Activated CD8-positive, alpha-beta memory T cell treated with anti-CD3 and anti-CD28 coated beads, Interleukin-2, amount 50 U/mL, for 24 hours (primary cell): ENCODE results near the gene LPXN.

Source experiments
- DNase-seq: peaks from one replicate; pipeline ENCODE4 v3.0.0-alpha.2; 2020; ENCODE audit errors: extremely low read depth

LPXN gene

DNA sequence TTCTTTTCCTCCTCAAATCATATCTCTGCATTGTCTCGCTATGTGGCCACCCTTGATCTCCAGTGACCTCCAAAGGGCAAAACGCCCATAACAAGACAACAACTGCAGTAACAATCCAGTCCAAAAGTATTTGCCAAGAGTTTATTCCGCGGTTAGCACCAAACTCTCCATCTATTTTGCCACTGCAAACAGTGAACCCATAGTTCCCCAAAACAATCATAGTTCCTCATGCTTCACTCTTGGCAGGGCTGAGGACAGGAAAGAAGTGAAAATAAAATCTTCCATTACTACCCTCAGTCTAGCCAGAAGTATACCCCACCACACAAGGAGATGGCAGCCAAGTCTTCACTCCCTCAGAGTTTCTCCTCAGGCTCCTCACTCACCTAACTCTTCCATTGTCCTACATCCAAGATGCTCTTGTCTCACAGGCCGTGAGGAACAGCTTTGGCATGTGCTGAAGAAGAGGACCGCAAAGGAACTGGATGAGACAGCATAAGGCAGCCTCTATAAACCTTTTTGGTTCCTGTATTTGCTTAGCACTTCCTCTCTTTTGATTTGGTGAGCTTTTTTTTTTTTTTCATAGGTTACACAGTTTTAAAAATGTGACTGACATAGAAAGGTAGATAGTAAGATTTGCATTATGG, at the start of gene LPXN:
Gene LPXN (minus strand): TSS at position 480 of the 644 bp plus-strand sequence. CDS start 84 bp downstream, at position 396.
- DNase-seq, result no peak

DNA sequence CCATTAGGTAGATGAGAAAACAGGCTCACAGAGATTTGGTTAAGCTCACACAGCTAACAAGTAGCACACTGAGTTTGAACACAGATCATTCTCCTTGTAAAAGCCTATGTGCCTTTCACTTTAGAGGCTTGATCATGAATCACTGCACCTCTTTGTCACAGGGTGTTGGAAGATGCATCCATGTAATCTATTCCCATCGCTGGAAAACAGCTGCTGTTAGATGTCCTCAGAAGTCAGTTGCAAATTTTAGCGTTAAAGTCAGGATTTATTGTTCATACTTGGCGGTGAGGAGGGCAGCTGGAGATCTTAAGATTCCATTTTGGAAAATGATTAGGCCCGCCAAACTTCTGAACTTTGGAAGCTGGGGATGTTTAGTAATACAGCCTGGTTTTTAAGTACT, 49.4 kb upstream of the LPXN start:
- no peak for DNase-seq

- no peak for DNase-seq
Measured at GRCh38 chr11:58622344-58622743, 46.7 kb upstream of the LPXN start, which contains the start of gene CNTF. TSS of gene CNTF (plus strand) at chr11:58622665. CDS start at chr11:58622753, 88 bp downstream.

GRCh38 chr11:58621586-58622262, 46.1 kb upstream of the LPXN start:
- no peak for DNase-seq

GRCh38 chr11:58617976-58618557, 42.4 kb upstream of the LPXN start:
- DNase-seq, result no peak

- no peak for DNase-seq
Measured at GRCh38 chr11:58616594-58616993, 40.9 kb upstream of the LPXN start.

- DNase-seq, result no peak
Measured at GRCh38 chr11:58615559-58615958, 39.9 kb upstream of the LPXN start.

DNA sequence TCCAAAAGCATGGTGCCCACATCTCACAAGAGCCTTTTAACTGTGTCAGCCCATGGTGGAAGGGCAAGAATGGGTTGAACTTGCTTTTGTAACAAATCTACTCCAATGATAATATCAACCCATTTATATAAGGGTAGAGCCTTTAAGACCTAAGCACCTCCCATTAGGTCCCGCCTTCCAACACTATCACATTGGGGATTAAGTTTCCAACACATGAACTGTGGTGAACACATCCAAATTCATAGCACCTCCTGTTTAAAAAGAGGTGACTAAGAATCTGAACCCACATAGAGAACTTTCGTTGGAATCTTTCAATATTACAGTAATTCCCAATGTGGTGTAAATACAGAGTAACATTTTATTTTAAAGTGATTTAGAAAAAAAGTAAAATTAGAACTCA, 37.6 kb upstream of the LPXN start:
- no peak for DNase-seq

DNA sequence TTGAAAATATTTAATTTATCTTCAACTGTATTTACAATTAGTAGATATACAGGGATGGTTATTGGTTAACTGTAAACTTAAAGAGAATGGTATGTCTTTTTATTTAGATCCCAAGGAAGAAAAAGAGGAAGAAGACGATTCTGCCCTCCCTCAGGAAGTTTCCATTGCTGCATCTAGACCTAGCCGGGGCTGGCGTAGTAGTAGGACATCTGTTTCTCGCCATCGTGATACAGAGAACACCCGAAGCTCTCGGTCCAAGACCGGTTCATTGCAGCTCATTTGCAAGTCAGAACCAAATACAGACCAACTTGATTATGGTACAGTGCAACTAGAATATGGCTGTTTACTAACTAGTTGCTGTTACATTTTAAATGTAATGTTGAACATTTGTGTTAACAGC, 34.1 kb upstream of the LPXN start:
- no peak for DNase-seq

DNA sequence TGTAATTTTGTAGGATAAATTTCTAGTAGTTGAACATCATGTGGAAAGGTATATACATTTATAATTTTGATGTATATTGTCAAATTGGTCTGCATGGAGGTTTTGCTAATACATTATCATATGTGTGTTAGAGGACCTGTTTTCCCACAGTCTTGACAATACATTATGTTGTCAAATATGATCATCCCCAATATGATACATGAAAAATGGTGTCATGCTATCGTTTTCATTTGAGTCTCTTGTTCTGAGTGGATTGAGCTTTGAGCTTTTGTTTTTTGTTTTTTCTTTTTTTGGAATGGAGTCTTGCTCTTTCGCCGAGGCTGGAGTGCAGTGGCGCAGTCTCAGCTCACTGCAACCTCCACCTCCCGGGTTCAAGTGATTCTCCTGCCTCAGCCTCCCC, 32.7 kb upstream of the LPXN start:
- no peak for DNase-seq

DNA sequence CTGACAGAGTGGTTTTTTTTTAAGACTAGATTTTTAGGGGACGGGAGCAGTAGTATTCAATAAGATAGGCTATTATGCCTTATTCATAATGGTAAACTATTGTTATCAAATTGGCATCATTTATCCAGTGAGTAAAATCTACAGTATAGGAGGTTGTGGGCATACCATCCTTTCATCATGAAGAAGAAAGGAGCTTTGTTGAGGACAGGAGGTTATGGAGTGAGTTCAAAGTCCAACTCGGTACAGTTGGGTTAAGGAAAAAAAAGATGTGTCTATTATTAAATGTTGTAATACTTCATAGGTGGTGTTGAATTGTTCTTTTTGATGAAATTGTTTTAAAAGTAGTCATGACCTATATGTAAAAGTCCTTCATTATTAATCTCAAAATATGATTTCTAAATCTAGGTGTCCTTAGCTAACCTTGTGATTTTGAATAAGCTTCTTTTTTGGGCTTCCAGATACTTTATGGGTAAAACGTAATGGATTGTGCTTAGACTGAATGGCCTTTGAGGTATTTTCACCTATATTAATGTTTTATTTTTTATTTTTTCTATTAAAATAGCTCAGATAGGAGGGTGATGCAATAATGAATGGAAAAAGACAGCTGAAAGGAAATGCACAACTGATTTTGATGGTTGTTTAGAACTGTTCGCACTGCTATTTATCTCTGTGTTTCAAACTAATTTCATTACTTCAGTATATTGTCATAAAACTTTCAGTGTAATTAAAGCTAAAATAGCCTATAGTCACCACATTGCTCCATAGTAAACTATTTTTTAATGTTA, 31.5 kb upstream of the LPXN start:
- DNase-seq, result no peak

GRCh38 chr11:58600510-58600909, 24.9 kb upstream of the LPXN start:
- no peak for DNase-seq

- DNase-seq, result no peak
Measured at GRCh38 chr11:58597486-58598144, 22.0 kb upstream of the LPXN start.

DNA sequence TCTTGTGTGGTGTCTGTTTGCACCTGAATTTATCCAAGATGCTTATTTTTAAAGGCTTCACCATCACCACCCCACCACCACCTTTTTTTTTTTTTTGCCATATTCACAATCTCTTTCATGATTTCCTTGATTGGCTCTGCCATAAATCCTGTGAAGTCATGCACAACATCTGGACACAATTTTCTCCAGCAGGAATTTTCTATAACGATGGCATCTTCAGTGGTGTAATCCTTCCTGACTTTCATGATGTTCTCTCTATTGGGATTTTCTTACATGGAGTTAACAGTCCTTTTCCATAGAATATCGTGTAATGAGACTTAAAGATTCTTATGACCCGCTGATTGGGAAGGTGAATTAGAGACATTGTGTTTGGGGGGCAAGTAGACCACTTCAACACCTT, 21.0 kb upstream of the LPXN start:
- no peak for DNase-seq

- no peak for DNase-seq
Measured at GRCh38 chr11:58594826-58595225, 19.2 kb upstream of the LPXN start.

GRCh38 chr11:58592760-58593472, 17.3 kb upstream of the LPXN start:
- no peak for DNase-seq

DNA sequence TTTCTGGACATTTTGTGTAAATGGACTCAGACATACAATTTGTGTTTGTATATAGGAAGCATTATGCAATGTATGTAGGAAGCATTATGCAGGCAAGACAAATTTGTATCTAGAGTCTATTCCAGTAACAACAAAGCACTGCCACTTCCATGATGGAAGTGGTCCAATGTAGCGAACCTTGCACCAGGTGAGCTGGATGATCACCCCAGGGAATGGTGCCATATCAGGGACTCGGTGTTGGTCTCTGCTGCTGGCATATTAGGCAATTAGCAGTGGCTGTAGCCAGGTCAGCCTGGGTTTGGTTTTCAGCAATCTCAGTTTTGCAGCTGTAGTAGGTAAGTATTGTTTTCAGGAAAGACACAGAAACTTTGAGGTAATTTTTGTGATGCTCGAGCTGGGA, 16.0 kb upstream of the LPXN start:
- DNase-seq, result no peak

GRCh38 chr11:58586998-58587397, 11.3 kb upstream of the LPXN start:
- DNase-seq, result no peak

- no peak for DNase-seq
Measured at GRCh38 chr11:58582437-58582836, 6.8 kb upstream of the LPXN start.

DNA sequence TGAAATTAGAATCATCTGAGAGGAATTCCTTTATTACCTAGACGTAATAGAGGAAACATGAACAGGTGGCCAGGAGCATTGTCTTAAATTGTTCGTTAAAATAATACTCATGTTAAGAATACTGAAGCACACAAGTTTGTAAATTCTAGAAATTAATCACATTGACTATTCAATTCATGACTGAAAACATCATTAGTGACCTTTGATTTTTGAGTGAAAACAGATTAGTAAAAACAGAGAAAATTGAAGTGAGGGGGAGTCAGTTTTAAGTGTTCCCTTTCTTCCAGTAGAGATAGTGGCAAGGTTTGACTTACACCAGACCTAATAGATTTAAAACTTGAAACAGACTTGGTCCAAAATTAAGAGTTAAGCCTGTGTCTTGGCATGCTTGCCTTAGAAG, 4.7 kb upstream of the LPXN start:
- no peak for DNase-seq
